Mesenchymal stem cell (in vitro differentiated cells and primary cell): ENCODE measurements around the gene TNFRSF14.

Experiments
- DNase-seq: peaks from one replicate; pipeline ENCODE4 v3.0.0-alpha.2; 2013
- H2AFZ ChIP-seq: one replicate; pipeline ENCODE4 v1.6.1; 2013; ENCODE audit warnings: low read depth, mild to moderate bottlenecking, control low read depth, inconsistent platforms, low read length, moderate library complexity
- H2AK5ac ChIP-seq: 2 replicates; pipeline ENCODE4 v1.6.1; 2013; ENCODE audit warnings: low read length, moderate library complexity, mild to moderate bottlenecking, inconsistent platforms; ENCODE audit not compliant: severe bottlenecking
- H2BK120ac ChIP-seq: one replicate; pipeline ENCODE4 v1.6.1; 2013; ENCODE audit warnings: low read depth, mild to moderate bottlenecking, inconsistent platforms, low read length, moderate library complexity
- H2BK12ac ChIP-seq, 2 experiments: one replicate each; pipeline ENCODE4 v1.6.1; 2013; ENCODE audit warnings: inconsistent platforms in 2 of 2, low read length in 2 of 2, mild to moderate bottlenecking in 2 of 2, moderate library complexity in 2 of 2, control low read depth in 1 of 2
- H2BK15ac ChIP-seq: one replicate; pipeline ENCODE4 v1.6.1; 2013; ENCODE audit warnings: mild to moderate bottlenecking, low read depth, inconsistent platforms; ENCODE audit not compliant: poor library complexity, severe bottlenecking
- H2BK5ac ChIP-seq: 2 replicates; pipeline ENCODE4 v1.6.1; 2013; ENCODE audit warnings: low read depth, mild to moderate bottlenecking, low read length, control low read depth, inconsistent platforms; ENCODE audit not compliant: poor library complexity, severe bottlenecking
- H3K14ac ChIP-seq, 2 experiments: one replicate each; pipeline ENCODE4 v1.6.1; 2013; ENCODE audit warnings: inconsistent platforms in 2 of 2, low read length in 2 of 2, control low read depth in 1 of 2, mild to moderate bottlenecking in 1 of 2, moderate library complexity in 1 of 2
- H3K18ac ChIP-seq, 2 experiments: one replicate each; pipeline ENCODE4 v1.6.1; 2013; ENCODE audit warnings: inconsistent platforms in 2 of 2, low read length in 2 of 2, control low read depth in 1 of 2, low read depth in 1 of 2, mild to moderate bottlenecking in 1 of 2
- H3K23ac ChIP-seq, 2 experiments: one replicate each; pipeline ENCODE4 v1.6.1; 2013; ENCODE audit warnings: inconsistent platforms in 2 of 2, low read length in 2 of 2, mild to moderate bottlenecking in 2 of 2, moderate library complexity in 2 of 2, control low read depth in 1 of 2
- H3K27ac ChIP-seq: 2 replicates; pipeline ENCODE4 v1.5.1; 2013; ENCODE audit warnings: mild to moderate bottlenecking, moderate library complexity, low read length, control low read depth, inconsistent platforms; ENCODE audit not compliant: poor library complexity, severe bottlenecking
- H3K27me3 ChIP-seq, 2 experiments: 2 replicates each; pipeline versions ENCODE4 v1.6.1 to v1.7.0; 2013; ENCODE audit warnings: low read length in 2 of 2, mild to moderate bottlenecking in 2 of 2, moderate library complexity in 2 of 2, control low read depth in 1 of 2, inconsistent platforms in 1 of 2; ENCODE audit not compliant: control insufficient read depth in 1 of 2, insufficient read depth in 1 of 2
- H3K36me3 ChIP-seq, 2 experiments: 2 replicates each; pipeline versions ENCODE4 v1.6.1 to v1.7.0; 2013; ENCODE audit warnings: low read length in 2 of 2, control low read depth in 1 of 2, inconsistent platforms in 1 of 2, low read depth in 1 of 2, mild to moderate bottlenecking in 1 of 2; ENCODE audit not compliant: insufficient read depth in 2 of 2, control insufficient read depth in 1 of 2
- H3K4ac ChIP-seq, 2 experiments: one replicate each; pipeline ENCODE4 v1.6.1; 2013; ENCODE audit warnings: inconsistent platforms in 2 of 2, low read length in 2 of 2, mild to moderate bottlenecking in 2 of 2, moderate library complexity in 2 of 2, control low read depth in 1 of 2, low read depth in 1 of 2
- H3K4me1 ChIP-seq: 2 replicates; pipeline ENCODE4 v1.6.1; 2013; ENCODE audit warnings: low read depth, low read length, control low read depth; ENCODE audit not compliant: control insufficient read depth, insufficient read depth
- H3K4me2 ChIP-seq: 2 replicates; pipeline ENCODE4 v1.6.1; 2013; ENCODE audit warnings: low read length, mild to moderate bottlenecking, inconsistent platforms; ENCODE audit not compliant: poor library complexity, severe bottlenecking
- H3K4me3 ChIP-seq, 2 experiments: 2 replicates each; pipeline versions ENCODE4 v1.5.1 to v1.7.0; 2013; ENCODE audit warnings: low read length in 2 of 2, mild to moderate bottlenecking in 2 of 2, control low read depth in 1 of 2, low read depth in 1 of 2; ENCODE audit not compliant: insufficient read depth in 1 of 2
- H3K79me1 ChIP-seq: replicated peaks from 2 replicates; pipeline ENCODE4 v1.6.1; 2013; ENCODE audit warnings: mild to moderate bottlenecking, control low read depth, low read length, inconsistent platforms; ENCODE audit not compliant: poor library complexity, severe bottlenecking
- H3K9ac ChIP-seq: 2 replicates; pipeline ENCODE4 v1.7.0; 2013; ENCODE audit warnings: mild to moderate bottlenecking, low read length, moderate library complexity
- H3K9me3 ChIP-seq: 2 replicates; pipeline ENCODE4 v1.7.0; 2013; ENCODE audit warnings: mild to moderate bottlenecking, low read length; ENCODE audit not compliant: control insufficient read depth
- H4K8ac ChIP-seq: one replicate; pipeline ENCODE4 v1.6.1; 2013; ENCODE audit warnings: inconsistent platforms, mild to moderate bottlenecking, low read length, moderate library complexity
- H4K91ac ChIP-seq: one replicate; pipeline ENCODE4 v1.6.1; 2013; ENCODE audit warnings: mild to moderate bottlenecking, low read length, inconsistent platforms
- WGBS: methylation state at CpG from one replicate; pipeline ENCODE4 v1.1.7; 2013; ENCODE audit warnings: mixed read lengths; 5-methylcytosine and 5-hydroxymethylcytosine counted together

Gene TNFRSF14

GRCh38 chr1:2534687-2535441 lies 21.3 kb upstream of the TNFRSF14 start:
- Histone ChIP-seq H4K91ac (no peak overlapping the region), H3K4me2 (no peak overlapping the region), H2BK12ac (no peak overlapping the region), H2BK15ac (no peak overlapping the region), H3K27me3 (peaks cover 15 to 85% of the 10 kb centered on the region in 2 experiments), H3K27ac (no peak overlapping the region), H2BK120ac (no peak overlapping the region), H3K23ac (no peak overlapping the region), H3K18ac (no peak overlapping the region), H3K9ac (no peak overlapping the region), H3K4me1 (peaks cover 42% of the 10 kb centered on the region), H3K79me1 (no peaks in the 10 kb centered on the region), H2BK5ac (no peak overlapping the region), H3K9me3 (no peaks in the 10 kb centered on the region), H2AFZ (no peak overlapping the region), H3K4me3 (no peak overlapping the region), H3K36me3 (peaks cover 0 to 3% of the 10 kb centered on the region in 2 experiments), H2AK5ac (peak overlapping the region; percentile 37), H3K4ac (no peak overlapping the region), H4K8ac (no peak overlapping the region), H3K14ac (peak overlapping the region in 1 of 2 experiments; percentile 61)
- peak; percentile 70 for DNase-seq
- 27% methylated on average over 17 of the region's 18 CpGs for WGBS

- H3K9me3 ChIP-seq, result no peaks in the 10 kb centered on the region
- peak overlapping the region in 1 of 2 experiments; percentile 75 for H3K18ac ChIP-seq
These were observed 20.7 kb upstream of the TNFRSF14 start for GRCh38 chr1:2535455-2535854.

GRCh38 chr1:2535981-2536380 lies 20.2 kb upstream of the TNFRSF14 start:
- Histone ChIP-seq H2BK5ac (no peak overlapping the region), H3K4me2 (no peak overlapping the region), H3K9ac (no peak overlapping the region), H3K79me1 (no peaks in the 10 kb centered on the region), H2AK5ac (no peak overlapping the region), H3K4me3 (no peak overlapping the region), H3K23ac (no peak overlapping the region), H4K8ac (no peak overlapping the region), H2BK15ac (no peak overlapping the region), H4K91ac (no peak overlapping the region), H3K27ac (no peak overlapping the region), H3K9me3 (no peaks in the 10 kb centered on the region), H3K36me3 (peaks cover 0 to 3% of the 10 kb centered on the region in 2 experiments), H2AFZ (no peak overlapping the region), H3K14ac (no peak overlapping the region), H3K18ac (no peak overlapping the region), H3K27me3 (peaks cover 13 to 85% of the 10 kb centered on the region in 2 experiments), H2BK120ac (no peak overlapping the region), H3K4me1 (peaks cover 38% of the 10 kb centered on the region), H3K4ac (no peak overlapping the region), H2BK12ac (no peak overlapping the region)
- 91% methylated on average over 6 of the region's 9 CpGs for WGBS
- DNase-seq, result no peak

More at GRCh38 chr1:2535455-2535854, 20.7 kb upstream of the TNFRSF14 start:
- Histone ChIP-seq H3K4me2 (no peak overlapping the region), H4K8ac (no peak overlapping the region), H3K79me1 (no peaks in the 10 kb centered on the region), H3K14ac (peak overlapping the region in 1 of 2 experiments; percentile 61), H2BK12ac (peak overlapping the region in 1 of 2 experiments; percentile 40), H2BK15ac (no peak overlapping the region), H3K27ac (no peak overlapping the region), H2AK5ac (peak overlapping the region; percentile 24), H3K23ac (no peak overlapping the region), H2AFZ (no peak overlapping the region), H2BK120ac (no peak overlapping the region), H3K9ac (no peak overlapping the region), H3K4ac (no peak overlapping the region), H3K27me3 (peaks cover 18 to 89% of the 10 kb centered on the region in 2 experiments), H3K36me3 (peaks cover 0 to 3% of the 10 kb centered on the region in 2 experiments), H2BK5ac (no peak overlapping the region), H3K4me1 (peaks cover 38% of the 10 kb centered on the region), H4K91ac (no peak overlapping the region), H3K4me3 (no peak overlapping the region)
- 50% methylated on average over 24 of the region's 27 CpGs for WGBS
- DNase-seq, result no peak

GRCh38 chr1:2537784-2538115 lies 18.4 kb upstream of the TNFRSF14 start:
- H3K27me3 ChIP-seq, result peaks cover 4 to 79% of the 10 kb centered on the region in 2 experiments
- H2BK12ac ChIP-seq, result no peak overlapping the region
- DNase-seq, result no peak
- no peak overlapping the region for H4K91ac ChIP-seq
- no peak overlapping the region for H4K8ac ChIP-seq
- no peak overlapping the region for H3K4me2 ChIP-seq
- WGBS, result 69% methylated on average over 9 of the region's 9 CpGs
- H2AFZ ChIP-seq, result no peak overlapping the region
- H3K4me3 ChIP-seq, result no peak overlapping the region
- no peak overlapping the region for H2BK120ac ChIP-seq
- no peak overlapping the region for H3K18ac ChIP-seq
- H3K9me3 ChIP-seq, result no peaks in the 10 kb centered on the region
- H3K27ac ChIP-seq, result no peak overlapping the region
- no peak overlapping the region for H3K9ac ChIP-seq
- H3K14ac ChIP-seq, result no peak overlapping the region
- H2AK5ac ChIP-seq, result no peak overlapping the region
- no peak overlapping the region for H2BK5ac ChIP-seq
- H3K79me1 ChIP-seq, result no peaks in the 10 kb centered on the region
- H3K4me1 ChIP-seq, result peaks cover 42% of the 10 kb centered on the region
- H3K4ac ChIP-seq, result no peak overlapping the region
- no peak overlapping the region for H3K23ac ChIP-seq
- H2BK15ac ChIP-seq, result peak overlapping the region; percentile 6
- no peaks in the 10 kb centered on the region for H3K36me3 ChIP-seq
